HG02884 (cell line): Measurements from ENCODE around the gene CITED2.
"Not testable (repeated sequence)": the region's sequence is repeated elsewhere in the genome, so short reads cannot be mapped to it uniquely, and the experiment has no call there.

Experiments used
- ATAC-seq: cut with Tn5 transposase; IDR thresholded peaks from one replicate; pipeline ENCODE4 v1.9.1; 2021; ENCODE audit warnings: mild to moderate bottlenecking, moderate library complexity; ENCODE audit not compliant: unreplicated experiment

The CITED2 gene

GRCh38 chr6:139374357-139375225, at the start of gene CITED2:
CITED2 (minus strand) TSS chr6:139374648; CDS start chr6:139373944, 704 bp downstream.
- ATAC-seq = peak; percentile 50

GRCh38 chr6:139423037-139423703, 48.7 kb upstream of the CITED2 start:
- ATAC-seq = no peak

GRCh38 chr6:139422105-139423036, 47.9 kb upstream of the CITED2 start:
- no peak for ATAC-seq

GRCh38 chr6:139418481-139419132, 44.2 kb upstream of the CITED2 start:
- no peak for ATAC-seq

GRCh38 chr6:139416146-139416545, 41.7 kb upstream of the CITED2 start:
- ATAC-seq = no peak

GRCh38 chr6:139415365-139415764, 40.9 kb upstream of the CITED2 start:
- no peak for ATAC-seq

- ATAC-seq = not testable (repeated sequence)
Measured at GRCh38 chr6:139412103-139412502, 37.7 kb upstream of the CITED2 start.

GRCh38 chr6:139409026-139409425, 34.6 kb upstream of the CITED2 start:
- ATAC-seq = no peak

- no peak for ATAC-seq
Measured at GRCh38 chr6:139407718-139408222, 33.3 kb upstream of the CITED2 start.

GRCh38 chr6:139406577-139407343, 32.3 kb upstream of the CITED2 start:
- no peak for ATAC-seq

GRCh38 chr6:139402876-139403386, 28.5 kb upstream of the CITED2 start:
- ATAC-seq = no peak

- ATAC-seq = no peak
Measured at GRCh38 chr6:139398658-139399057, 24.2 kb upstream of the CITED2 start.

- no peak for ATAC-seq
Measured at GRCh38 chr6:139395891-139396301, 21.4 kb upstream of the CITED2 start.

GRCh38 chr6:139395371-139395770, 20.9 kb upstream of the CITED2 start:
- ATAC-seq = no peak

GRCh38 chr6:139394027-139394649, 19.7 kb upstream of the CITED2 start:
- no peak for ATAC-seq

- ATAC-seq = peak; percentile 98
Measured at GRCh38 chr6:139392794-139393193, 18.3 kb upstream of the CITED2 start.

- ATAC-seq = no peak
Measured at GRCh38 chr6:139391709-139392108, 17.3 kb upstream of the CITED2 start.

GRCh38 chr6:139390447-139390846, 16.0 kb upstream of the CITED2 start:
- ATAC-seq = no peak

GRCh38 chr6:139388384-139388783, 13.9 kb upstream of the CITED2 start:
- ATAC-seq = no peak
